ENCODE data around the gene MED27. TPM values are rescaled to one million over a fixed set of nuclear protein-coding genes. Genes with fewer than 3 reads are reported as not detected.
A peak's percentile ranks its signal among the peaks of the same experiment; 100 is the strongest.

Gene MED27
- total and polyA plus RNA-seq, 12 donors = 8.0 to 20.7 (median 17.1) TPM

GRCh38 chr9:131889437-131890251 lies 190.0 kb downstream of the MED27 start:
- Histone ChIP-seq H3K36me3 (peaks cover 0 to 18% (median 0%) of the 10 kb centered on the region in 9 donors), H3K27ac (peak overlapping the region in 9 of 10 donors; percentile 33 to 84 (median 81)), H3K4me1 (peaks cover 17 to 85% (median 49%) of the 10 kb centered on the region in 9 donors), H3K4me3 (no peak overlapping the region), H3K27me3 (no peaks in the 10 kb centered on the region), H3K9me3 (no peaks in the 10 kb centered on the region)
- TF ChIP-seq CTCF (IDR thresholded peaks at IDR 0.05) = no peak
- ATAC-seq = peak; percentile 69 to 88 (median 80)
- peak; percentile 40 to 54 for DNase-seq
- intact Hi-C loops (cut with DNase I) = no loop called here
- 24 to 37% methylated on average over 11 of the region's 11 CpGs for WGBS, 2 donors

- Histone ChIP-seq H3K36me3 (peaks cover 0 to 18% (median 0%) of the 10 kb centered on the region in 9 donors), H3K9me3 (no peaks in the 10 kb centered on the region), H3K27ac (peak overlapping the region in 7 of 10 donors; percentile 38 to 84 (median 81)), H3K4me3 (no peak overlapping the region), H3K4me1 (peaks cover 17 to 85% (median 49%) of the 10 kb centered on the region in 9 donors), H3K27me3 (no peaks in the 10 kb centered on the region)
- ATAC-seq = no peak
- no peak for TF ChIP-seq CTCF (IDR thresholded peaks at IDR 0.05)
- DNase-seq = no peak
- intact Hi-C loops (cut with DNase I) = no loop called here
- WGBS, 2 donors = 47 to 68% methylated on average over 2 of the region's 2 CpGs
Observed at GRCh38 chr9:131888923-131889322, 190.7 kb downstream of the MED27 start.

- H3K4me1 ChIP-seq = peaks cover 17 to 82% (median 49%) of the 10 kb centered on the region in 9 donors
- no peaks in the 10 kb centered on the region for H3K27me3 ChIP-seq
- no peak for TF ChIP-seq CTCF (IDR thresholded peaks at IDR 0.05)
- DNase-seq = no peak
- WGBS, 2 donors = 89 to 93% methylated on average over 2 of the region's 2 CpGs
- peaks cover 0 to 9% (median 0%) of the 10 kb centered on the region in 9 donors for H3K36me3 ChIP-seq
- no peak overlapping the region for H3K4me3 ChIP-seq
- H3K9me3 ChIP-seq = no peaks in the 10 kb centered on the region
- peak overlapping the region in 1 of 10 donors; percentile 16 for H3K27ac ChIP-seq
- no peak for ATAC-seq
- intact Hi-C loops (cut with DNase I) = no loop called here
Observed at GRCh38 chr9:131887680-131888079, 192.0 kb downstream of the MED27 start.

GRCh38 chr9:131886826-131887225 lies 192.8 kb downstream of the MED27 start:
- TF ChIP-seq CTCF (IDR thresholded peaks at IDR 0.05) = no peak
- Histone ChIP-seq H3K4me3 (no peak overlapping the region), H3K9me3 (no peaks in the 10 kb centered on the region), H3K4me1 (peaks cover 17 to 75% (median 48%) of the 10 kb centered on the region in 9 donors), H3K36me3 (peaks cover 0 to 3% (median 0%) of the 10 kb centered on the region in 9 donors), H3K27ac (peak overlapping the region in 2 of 10 donors; percentile 6 to 16), H3K27me3 (no peaks in the 10 kb centered on the region)
- intact Hi-C loops (cut with DNase I) = no loop called here
- ATAC-seq (no peak), DNase-seq (no peak)
- 39 to 52% methylated on average over 2 of the region's 2 CpGs for WGBS, 2 donors

Data from heart right ventricle (tissue), 16 donors.